Astrocyte of the spinal cord (primary cell): ENCODE results near the gene CFAP210.

Experiments
- DNase-seq: peaks from one replicate; pipeline ENCODE4 v3.0.0; 2011; ENCODE audit warnings: low read depth, low spot score
- H3K4me3 ChIP-seq: 2 replicates; pipeline ENCODE4 v1.5.1; 2011; ENCODE audit warnings: low read depth, mild to moderate bottlenecking, low read length, moderate library complexity
- CTCF ChIP-seq: IDR thresholded peaks from 2 replicates; pipeline ENCODE4 v1.5.1; 2012; ENCODE audit warnings: low read depth, mild to moderate bottlenecking, low read length, inconsistent platforms
- in situ Hi-C: cut with HindIII; loops from 2 replicates; pipeline ENCODE4 v1.10.0; 2017; ENCODE audit warnings: low sequenced_read_pairs

The CFAP210 gene

DNA sequence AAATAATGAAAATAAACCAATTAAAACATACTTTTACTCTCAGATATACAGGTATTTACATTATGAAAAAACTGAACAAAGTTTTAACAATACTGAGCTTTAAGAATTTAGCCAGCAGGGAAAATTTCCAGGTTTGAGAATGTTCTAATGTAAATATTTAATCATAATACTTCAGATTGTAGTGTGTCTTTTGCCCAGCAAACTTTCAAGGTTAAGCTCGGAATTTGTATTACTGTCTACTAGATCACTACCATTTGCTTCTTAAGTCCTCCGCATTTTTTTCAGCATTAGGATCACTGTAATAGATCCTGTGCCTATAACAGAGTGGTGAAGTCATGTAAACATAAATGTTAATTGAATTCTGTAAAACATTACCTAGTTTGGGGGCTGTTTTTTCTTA is 52.7 kb downstream of the CFAP210 start:
- in situ Hi-C loops: no loop called here
- DNase-seq: no peak
- no peak for TF ChIP-seq CTCF
- no peak overlapping the region for H3K4me3 ChIP-seq

- in situ Hi-C loops: no loop called here
- TF ChIP-seq CTCF: no peak
- no peak overlapping the region for H3K4me3 ChIP-seq
- no peak for DNase-seq
These were observed 54.1 kb downstream of the CFAP210 start for GRCh38 chr2:169640104-169640503.

- in situ Hi-C loops: no loop called here
- TF ChIP-seq CTCF: no peak
- DNase-seq: no peak
These were observed 56.6 kb downstream of the CFAP210 start for GRCh38 chr2:169637620-169638019.

GRCh38 chr2:169636440-169637097 is 57.6 kb downstream of the CFAP210 start:
- no peak for DNase-seq
- in situ Hi-C loops: no loop called here
- TF ChIP-seq CTCF: no peak
- H3K4me3 ChIP-seq: no peak overlapping the region

More at GRCh38 chr2:169637620-169638019, 56.6 kb downstream of the CFAP210 start:
- H3K4me3 ChIP-seq: no peak overlapping the region

DNA sequence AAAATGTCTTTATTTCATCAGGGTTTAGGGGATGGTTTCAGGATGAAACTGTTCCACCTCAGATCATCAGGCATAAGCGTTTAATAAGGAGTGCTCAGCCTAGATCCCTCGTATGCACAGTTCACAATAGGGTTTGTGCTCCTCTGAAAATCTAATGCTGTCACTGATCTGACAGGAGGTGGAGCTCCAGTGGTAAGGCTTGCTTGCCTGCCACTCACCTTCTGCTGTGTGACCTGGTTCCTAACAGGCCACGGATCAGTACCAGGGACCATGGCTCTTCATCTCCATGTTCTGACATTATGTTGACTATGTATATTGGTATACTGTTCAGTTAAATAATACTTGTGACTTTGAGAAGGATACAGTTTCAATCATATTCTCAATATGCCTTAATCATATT is 68.4 kb downstream of the CFAP210 start:
- no peak for DNase-seq
- no peak overlapping the region for H3K4me3 ChIP-seq
- in situ Hi-C loops: no loop called here
- TF ChIP-seq CTCF: no peak

- no peak for TF ChIP-seq CTCF
- no peak overlapping the region for H3K4me3 ChIP-seq
- DNase-seq: no peak
- in situ Hi-C loops: no loop called here
These were observed 71.0 kb downstream of the CFAP210 start for GRCh38 chr2:169623235-169623634.
